Activated T-cell treated with anti-CD3 and anti-CD28 coated beads, Interleukin-2, amount 50 U/mL, for 72 hours (primary cell): ENCODE data around the gene ONECUT2. TPM values are rescaled to one million over a fixed set of nuclear protein-coding genes. Genes with fewer than 3 reads are reported as not detected.

Experiments
- ATAC-seq, 2 donors: fragments of 150-1000 bp; cut with Tn5 transposase; replicated peaks in 1 of 2; 2 replicates each; pipeline ENCODE4 v1.10.0; 2021; ENCODE audit warnings: moderate library complexity in 2 of 2, mild to moderate bottlenecking in 1 of 2
- DNase-seq, 2 donors: peaks; one replicate each; pipeline ENCODE4 v3.0.0; 2021 to 2022; ENCODE audit warnings: mixed read lengths in 1 of 2
- H3K27ac Mint-ChIP-seq: one replicate; pipeline ENCODE4 v1.8.0; 2022; ENCODE audit warnings: mild to moderate bottlenecking, moderate library complexity, mixed read lengths
- H3K27me3 Mint-ChIP-seq: one replicate; pipeline ENCODE4 v1.8.0; 2022; ENCODE audit warnings: low read depth, mixed read lengths
- H3K36me3 Mint-ChIP-seq, 2 donors: one replicate each; pipeline ENCODE4 v1.8.0; 2022; ENCODE audit warnings: mixed read lengths in 2 of 2, mild to moderate bottlenecking in 1 of 2; ENCODE audit not compliant: insufficient read depth in 2 of 2
- H3K4me1 Mint-ChIP-seq: one replicate; pipeline ENCODE4 v1.8.0; 2022; ENCODE audit warnings: low read depth, mixed read lengths
- H3K4me3 Mint-ChIP-seq, 2 donors: one replicate each; pipeline ENCODE4 v1.8.0; 2022; ENCODE audit warnings: mild to moderate bottlenecking in 2 of 2, mixed read lengths in 2 of 2, moderate library complexity in 2 of 2
- H3K9me3 Mint-ChIP-seq, 2 donors: one replicate each; pipeline ENCODE4 v1.8.0; 2022; ENCODE audit warnings: mixed read lengths in 2 of 2
- total RNA-seq, 2 donors: library from RNA; stranded (reverse); gene quantifications; one replicate each; pipeline ENCODE4 v1.2.3, GENCODE V29; 2022

ONECUT2 gene
- total RNA-seq, 2 donors from 2014 or later, result 0.02 TPM

DNA sequence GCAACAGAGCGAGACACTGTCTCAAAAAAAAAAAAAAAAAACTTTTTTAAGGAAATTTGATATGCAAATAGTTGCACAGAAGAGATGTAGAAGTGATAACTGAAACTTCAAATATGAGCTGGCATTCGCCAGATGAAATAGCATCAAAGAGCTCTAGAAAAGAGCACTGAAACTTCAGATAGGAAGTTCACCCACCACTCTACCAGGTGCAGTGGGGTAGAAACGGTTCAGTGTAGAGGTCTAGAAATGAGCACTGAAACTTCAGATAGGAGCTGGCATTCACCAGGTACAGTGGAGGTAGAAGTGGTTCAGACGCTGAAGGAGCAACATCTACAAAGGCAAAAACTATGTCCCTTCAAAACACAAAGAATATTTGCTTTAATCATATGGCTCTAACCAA lies 9.0 kb upstream of the ONECUT2 start:
- peaks cover 3 to 6% of the 10 kb centered on the region in 2 donors for H3K9me3 Mint-ChIP-seq
- H3K4me3 Mint-ChIP-seq, result no peak overlapping the region
- H3K27me3 Mint-ChIP-seq, result peaks cover 58% of the 10 kb centered on the region
- ATAC-seq, result peak; percentile 65 to 73
- H3K4me1 Mint-ChIP-seq, result peaks cover 16% of the 10 kb centered on the region
- DNase-seq, result no peak
- H3K27ac Mint-ChIP-seq, result no peak overlapping the region
- H3K36me3 Mint-ChIP-seq, result peaks cover 8 to 16% of the 10 kb centered on the region in 2 donors

DNA sequence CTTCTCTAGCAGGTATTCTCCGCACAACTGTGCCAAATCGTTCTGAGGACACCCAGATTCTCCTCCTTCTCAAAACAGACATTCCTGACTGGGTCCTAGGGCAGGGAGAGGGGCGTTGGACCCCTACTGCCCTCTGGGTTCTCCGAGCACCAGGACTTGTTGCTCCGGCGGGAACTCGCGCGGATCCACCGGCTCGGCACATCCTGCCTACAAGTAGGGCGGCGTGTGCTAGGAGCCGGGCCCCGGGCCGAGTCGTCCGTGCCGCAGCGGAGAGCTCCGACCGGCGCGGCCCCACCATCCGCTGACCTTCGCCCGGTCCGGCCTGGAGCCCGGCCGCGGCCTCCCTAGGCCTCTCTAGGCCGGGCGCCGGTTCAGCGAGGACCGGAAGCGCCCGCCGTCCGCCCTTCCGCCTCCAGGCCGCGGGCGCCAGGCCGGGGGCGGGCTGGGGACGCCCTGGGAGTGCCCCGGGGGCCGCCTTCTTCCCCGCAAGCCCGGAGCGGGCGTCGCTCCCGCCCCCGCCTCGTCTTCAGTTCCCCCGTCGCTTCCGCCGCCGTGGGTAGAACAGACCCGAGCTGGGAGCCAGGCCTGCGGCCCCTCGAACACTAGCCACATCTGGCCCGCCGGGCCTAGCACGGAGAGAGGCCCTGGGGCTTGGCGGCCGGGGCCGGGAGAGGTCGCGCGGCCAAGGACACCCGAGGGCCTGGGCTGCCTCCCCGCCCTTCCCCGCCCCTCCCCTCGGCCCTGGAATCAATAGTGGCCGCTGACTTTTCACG lies 7.6 kb upstream of the ONECUT2 start:
- peaks cover 8 to 20% of the 10 kb centered on the region in 2 donors for H3K36me3 Mint-ChIP-seq
- H3K9me3 Mint-ChIP-seq, result peaks cover 1 to 4% of the 10 kb centered on the region in 2 donors
- peaks cover 58% of the 10 kb centered on the region for H3K27me3 Mint-ChIP-seq
- DNase-seq (no peak), ATAC-seq (peak; percentile 26 to 44)
- peaks cover 16% of the 10 kb centered on the region for H3K4me1 Mint-ChIP-seq
- no peak overlapping the region for H3K27ac Mint-ChIP-seq
- H3K4me3 Mint-ChIP-seq, result peak overlapping the region; percentile 48 to 53

DNA sequence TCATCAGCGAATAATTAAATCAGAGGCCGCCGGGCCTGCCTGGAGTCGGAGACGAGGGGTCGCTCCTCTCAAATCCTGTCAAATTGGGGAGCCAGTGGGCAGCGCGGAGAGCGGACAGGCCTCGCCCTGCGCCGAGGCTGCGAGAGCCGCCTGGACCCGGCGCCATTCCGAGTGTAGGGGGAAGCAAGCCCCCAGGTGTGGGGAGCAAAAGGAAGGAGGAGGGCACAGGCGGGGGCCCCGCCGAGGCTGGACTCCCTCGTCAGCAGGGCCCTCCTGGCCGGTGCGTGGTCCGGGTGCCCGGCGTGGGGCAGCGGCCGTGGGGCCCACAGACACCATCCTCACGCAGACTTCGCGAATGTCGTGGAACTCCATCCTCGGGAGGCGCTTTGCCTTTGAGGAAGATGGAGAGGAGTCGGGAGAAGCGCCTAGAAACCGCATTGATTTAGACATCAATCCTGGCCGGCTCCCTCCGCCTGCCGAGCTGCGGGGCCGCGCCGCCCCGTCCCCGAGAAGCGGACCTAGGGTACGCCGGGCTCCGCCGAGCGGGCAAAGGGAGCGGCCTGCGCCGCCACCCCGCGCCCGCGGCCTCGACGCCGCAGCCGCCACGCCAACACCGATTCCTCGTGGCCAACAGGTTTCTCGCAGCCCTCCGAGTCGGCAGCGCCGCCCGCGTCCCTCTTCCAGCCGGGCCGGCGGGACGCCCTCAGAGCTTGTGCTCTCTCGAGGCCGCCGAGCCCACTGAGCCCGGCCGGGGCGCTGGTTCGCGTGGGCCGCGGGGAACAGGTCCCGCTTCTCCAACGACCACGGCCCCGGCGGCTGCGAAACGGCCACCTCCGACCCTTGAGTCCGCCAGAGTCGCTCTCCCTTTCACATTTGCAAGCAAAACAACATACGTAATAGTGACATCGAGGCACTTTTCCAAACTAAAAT lies 6.7 kb upstream of the ONECUT2 start:
- H3K4me1 Mint-ChIP-seq, result peaks cover 16% of the 10 kb centered on the region
- H3K4me3 Mint-ChIP-seq, result peak overlapping the region; percentile 52 to 74
- peaks cover 1 to 4% of the 10 kb centered on the region in 2 donors for H3K9me3 Mint-ChIP-seq

DNA sequence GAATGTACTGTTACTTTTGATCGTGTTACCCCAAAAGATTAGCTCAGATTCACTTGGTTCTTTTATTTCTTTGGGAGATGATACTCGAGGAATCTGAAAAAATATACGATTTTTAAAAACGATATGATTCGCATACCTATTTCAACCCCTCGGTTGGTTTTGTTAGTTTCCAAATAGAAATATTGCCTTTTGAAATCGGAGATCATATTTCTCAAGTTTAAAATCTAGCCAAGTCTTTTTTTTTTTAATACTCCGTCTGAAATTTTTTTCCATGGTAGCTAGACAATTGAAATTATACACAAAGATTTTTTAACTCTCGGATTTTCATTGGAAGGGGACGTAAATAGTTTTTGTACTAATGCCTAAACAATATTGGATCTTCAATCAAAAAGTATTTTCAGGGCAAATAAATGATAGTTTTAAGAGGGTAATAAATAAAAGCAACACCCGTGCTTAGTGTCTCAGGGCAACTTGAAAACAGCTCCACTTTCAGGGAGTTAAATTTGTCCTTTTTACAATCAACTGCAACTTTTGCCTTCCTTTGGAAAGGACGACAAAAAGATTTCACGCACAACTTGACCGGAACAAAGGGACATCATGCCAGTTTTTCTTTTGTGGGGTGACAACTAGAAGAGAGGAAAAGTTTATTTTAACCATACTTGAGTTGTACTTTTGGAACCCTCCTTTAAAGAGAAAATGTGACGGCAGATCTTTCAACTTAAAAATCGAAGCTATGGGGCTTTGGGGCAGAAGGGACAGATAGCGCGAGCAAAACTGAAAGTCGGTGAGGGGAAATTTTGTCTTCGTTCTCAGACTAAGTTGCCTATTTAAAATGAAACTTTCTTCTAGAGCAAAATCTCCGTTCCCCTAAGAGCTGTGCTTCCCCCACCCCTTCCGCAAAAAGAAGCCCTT lies 5.8 kb upstream of the ONECUT2 start:
- peaks cover 1 to 4% of the 10 kb centered on the region in 2 donors for H3K9me3 Mint-ChIP-seq
- peak overlapping the region; percentile 92 for H3K27ac Mint-ChIP-seq
- peaks cover 68% of the 10 kb centered on the region for H3K27me3 Mint-ChIP-seq
- peak overlapping the region; percentile 52 to 74 for H3K4me3 Mint-ChIP-seq
- H3K36me3 Mint-ChIP-seq, result peaks cover 8 to 20% of the 10 kb centered on the region in 2 donors
- peak in 1 of 2 donors; percentile 39 for DNase-seq
- ATAC-seq, result peak; percentile 61 to 64
- H3K4me1 Mint-ChIP-seq, result peaks cover 16% of the 10 kb centered on the region

More for the DNA sequence above, 6.7 kb upstream of the ONECUT2 start:
- Mint-ChIP-seq H3K27me3 (peaks cover 62% of the 10 kb centered on the region), H3K36me3 (peaks cover 8 to 20% of the 10 kb centered on the region in 2 donors), H3K27ac (peak overlapping the region; percentile 92)
- no peak for DNase-seq
- no peak for ATAC-seq

- peak overlapping the region; percentile 44 to 74 for H3K4me3 Mint-ChIP-seq
- H3K9me3 Mint-ChIP-seq, result peaks cover 1 to 4% of the 10 kb centered on the region in 2 donors
- H3K27ac Mint-ChIP-seq, result peak overlapping the region; percentile 92
- H3K36me3 Mint-ChIP-seq, result peaks cover 8 to 20% of the 10 kb centered on the region in 2 donors
- H3K4me1 Mint-ChIP-seq, result peaks cover 16% of the 10 kb centered on the region
- H3K27me3 Mint-ChIP-seq, result peaks cover 62% of the 10 kb centered on the region
- no peak for ATAC-seq
- DNase-seq, result no peak
Observed at GRCh38 chr18:57430079-57431001, 4.8 kb upstream of the ONECUT2 start.

DNA sequence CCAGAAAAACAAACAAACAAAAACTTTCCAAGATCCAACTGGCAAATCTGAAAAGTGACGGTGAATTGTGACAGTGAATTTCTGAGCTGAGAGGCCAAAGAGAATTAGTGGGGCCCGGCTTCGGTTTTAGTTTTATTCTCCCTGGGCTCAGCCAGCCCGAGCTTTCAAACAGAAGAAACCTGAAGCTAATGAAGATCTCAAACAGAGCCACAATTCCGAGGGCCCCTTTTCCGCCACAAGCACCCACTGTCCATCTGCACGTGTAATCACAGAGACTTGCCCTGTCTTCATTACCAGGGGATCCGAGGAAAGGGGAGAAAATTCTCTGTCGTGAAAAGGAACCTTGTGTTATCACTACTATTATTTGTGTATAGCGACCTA lies 4.2 kb upstream of the ONECUT2 start:
- Mint-ChIP-seq H3K9me3 (peaks cover 1 to 4% of the 10 kb centered on the region in 2 donors), H3K4me3 (no peak overlapping the region), H3K27me3 (peaks cover 61% of the 10 kb centered on the region), H3K4me1 (peaks cover 16% of the 10 kb centered on the region), H3K27ac (no peak overlapping the region), H3K36me3 (peaks cover 9 to 20% of the 10 kb centered on the region in 2 donors)
- DNase-seq, result no peak
- ATAC-seq, result no peak

DNA sequence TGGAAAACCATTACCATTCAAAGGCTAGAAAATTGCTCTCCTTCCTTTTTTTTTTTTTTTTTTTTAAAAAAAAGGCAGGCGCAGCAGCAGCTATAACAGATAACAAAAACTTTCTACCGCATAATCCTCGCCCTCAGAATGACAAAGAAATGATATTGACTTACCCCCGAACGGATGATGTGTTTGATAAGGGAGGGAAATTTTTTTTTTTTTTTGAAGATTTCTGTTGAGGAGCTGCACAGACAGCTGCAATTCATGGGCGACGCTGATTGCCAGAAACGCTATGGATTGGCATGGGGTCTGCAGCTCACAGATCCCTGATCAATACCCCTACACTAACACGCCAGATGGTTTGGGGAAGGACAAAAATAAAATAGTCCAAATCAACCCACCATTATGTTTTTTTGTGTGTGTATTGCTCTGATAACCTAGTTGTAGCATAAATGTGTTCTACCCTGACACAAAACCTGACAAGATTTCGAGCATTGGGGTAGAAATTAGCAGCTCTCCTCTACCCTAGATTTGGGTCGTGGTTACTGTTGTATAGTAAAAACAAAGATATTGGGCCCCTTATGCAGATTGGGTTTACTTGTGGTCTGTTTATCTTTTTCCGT lies 3.6 kb upstream of the ONECUT2 start:
- DNase-seq (no peak), ATAC-seq (no peak)
- Mint-ChIP-seq H3K27me3 (peaks cover 66% of the 10 kb centered on the region), H3K4me1 (peaks cover 17% of the 10 kb centered on the region), H3K4me3 (no peak overlapping the region), H3K9me3 (peaks cover 1 to 4% of the 10 kb centered on the region in 2 donors), H3K36me3 (peaks cover 11 to 20% of the 10 kb centered on the region in 2 donors), H3K27ac (no peak overlapping the region)

DNA sequence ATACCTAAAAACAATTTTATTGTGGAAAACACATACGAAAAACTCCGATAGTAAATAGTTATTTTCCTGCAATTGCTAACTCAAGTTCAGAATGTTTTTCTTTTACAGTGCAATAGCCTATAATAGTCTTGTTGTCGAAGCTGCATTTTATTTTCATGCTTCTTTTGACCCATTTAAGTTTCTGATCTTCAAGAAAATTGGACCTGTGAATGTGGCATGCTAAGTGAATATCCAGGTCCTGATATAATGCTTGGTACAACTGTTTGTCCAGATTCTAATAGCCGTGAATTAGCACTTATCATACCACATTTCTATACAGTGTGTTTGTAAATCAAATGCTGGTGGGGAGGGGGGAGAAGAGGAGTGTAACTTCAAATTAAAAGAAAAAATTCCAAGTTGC lies 3.0 kb upstream of the ONECUT2 start:
- DNase-seq, result no peak
- Mint-ChIP-seq H3K4me1 (peaks cover 23% of the 10 kb centered on the region), H3K9me3 (peaks cover 0 to 4% of the 10 kb centered on the region in 2 donors), H3K27ac (no peak overlapping the region), H3K27me3 (peaks cover 72% of the 10 kb centered on the region), H3K4me3 (no peak overlapping the region), H3K36me3 (peaks cover 12 to 17% of the 10 kb centered on the region in 2 donors)
- no peak for ATAC-seq

- Mint-ChIP-seq H3K4me1 (peaks cover 30% of the 10 kb centered on the region), H3K4me3 (no peak overlapping the region), H3K27me3 (peaks cover 80% of the 10 kb centered on the region), H3K36me3 (peaks cover 13 to 17% of the 10 kb centered on the region in 2 donors), H3K27ac (peak overlapping the region; percentile 14), H3K9me3 (peaks cover 0 to 4% of the 10 kb centered on the region in 2 donors)
- ATAC-seq (no peak), DNase-seq (no peak)
Observed at GRCh38 chr18:57432751-57433400, 2.3 kb upstream of the ONECUT2 start.

GRCh38 chr18:57433482-57433881 lies 1.7 kb upstream of the ONECUT2 start:
- Mint-ChIP-seq H3K4me1 (peaks cover 35% of the 10 kb centered on the region), H3K27ac (no peak overlapping the region), H3K9me3 (peaks cover 0 to 4% of the 10 kb centered on the region in 2 donors), H3K4me3 (peak overlapping the region in 1 of 2 donors; percentile 76), H3K27me3 (peaks cover 86% of the 10 kb centered on the region), H3K36me3 (peaks cover 13 to 17% of the 10 kb centered on the region in 2 donors)
- ATAC-seq (no peak), DNase-seq (no peak)
